A172 (cell line): ENCODE data around the gene CD86. TPM values are rescaled to one million over a fixed set of nuclear protein-coding genes. Genes with fewer than 3 reads are reported as not detected.
"Not testable (repeated sequence)": the region's sequence is repeated elsewhere in the genome, so short reads cannot be mapped to it uniquely, and the experiment has no call there.

Experiments
- DNase-seq: peaks from one replicate; pipeline ENCODE4 v3.0.0-alpha.2; 2015; ENCODE audit warnings: low spot score
- total RNA-seq: library from RNA; depleted of rRNA; stranded (reverse); fragments of >200 nt; shearing (Covaris generic); gene quantifications from 2 replicates; pipeline ENCODE4 v1.2.3, GENCODE V29; 2014; rRNA removed

Gene CD86
- total RNA-seq, 1 experiment from 2014 or later = not detected

DNA sequence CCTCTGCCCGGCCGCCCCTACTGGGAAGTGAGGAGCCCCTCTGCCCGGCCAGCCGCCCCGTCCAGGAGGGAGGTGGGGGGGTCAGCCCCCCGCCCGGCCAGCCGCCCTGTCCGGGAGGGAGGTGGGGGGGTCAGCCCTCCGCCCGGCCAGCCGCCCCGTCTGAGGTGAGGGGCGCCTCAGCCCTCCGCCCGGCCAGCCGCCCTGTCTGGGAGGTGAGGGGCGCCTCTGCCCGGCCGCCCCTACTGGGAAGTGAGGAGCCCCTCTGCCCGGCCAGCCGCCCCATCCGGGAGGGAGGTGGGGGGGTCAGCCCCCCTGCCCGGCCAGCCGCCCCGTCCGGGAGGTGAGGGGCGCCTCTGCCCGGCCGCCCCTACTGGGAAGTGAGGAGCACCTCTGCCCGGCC, 109.8 kb downstream of the CD86 start:
- not testable (repeated sequence) for DNase-seq

DNA sequence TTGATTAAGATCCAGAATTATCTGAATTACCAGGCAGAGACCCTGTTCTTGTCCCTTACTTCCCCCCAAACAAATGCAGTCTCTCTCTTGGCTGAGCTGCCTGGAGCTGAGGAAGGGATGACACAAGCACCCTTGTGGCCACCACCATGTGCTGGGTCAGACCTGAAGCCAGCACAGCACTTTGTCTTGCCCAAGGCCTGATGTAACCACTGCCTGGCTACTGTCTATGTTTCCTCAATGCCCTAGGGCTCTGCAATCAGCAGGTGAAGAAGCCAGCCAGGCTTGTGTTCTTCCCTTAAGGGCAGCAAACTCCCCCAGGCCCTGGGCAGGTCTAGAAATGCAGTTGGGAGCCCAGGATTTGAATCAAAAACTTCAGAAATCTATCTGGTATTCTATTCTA, 112.5 kb downstream of the CD86 start:
- no peak for DNase-seq

DNA sequence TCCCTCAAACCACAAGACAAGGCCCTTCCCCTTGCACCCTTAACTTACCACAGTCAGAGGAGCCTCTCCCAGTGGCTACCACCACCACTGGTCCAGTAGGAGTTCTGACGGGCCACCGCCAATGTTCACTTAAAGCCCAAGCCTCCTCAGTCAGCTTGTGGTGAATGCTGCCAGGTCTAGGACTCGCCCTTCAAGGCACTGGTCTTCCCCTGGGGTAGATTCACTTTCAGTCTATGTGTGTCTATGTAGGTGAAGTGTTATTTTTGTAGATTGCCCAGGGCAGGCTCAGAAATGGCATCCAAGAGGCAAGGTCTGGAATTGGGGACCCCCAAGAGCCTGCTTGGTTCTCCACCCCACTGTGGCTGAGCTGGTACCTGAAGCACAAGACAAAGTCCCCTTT, 112.9 kb downstream of the CD86 start:
- no peak for DNase-seq

DNA sequence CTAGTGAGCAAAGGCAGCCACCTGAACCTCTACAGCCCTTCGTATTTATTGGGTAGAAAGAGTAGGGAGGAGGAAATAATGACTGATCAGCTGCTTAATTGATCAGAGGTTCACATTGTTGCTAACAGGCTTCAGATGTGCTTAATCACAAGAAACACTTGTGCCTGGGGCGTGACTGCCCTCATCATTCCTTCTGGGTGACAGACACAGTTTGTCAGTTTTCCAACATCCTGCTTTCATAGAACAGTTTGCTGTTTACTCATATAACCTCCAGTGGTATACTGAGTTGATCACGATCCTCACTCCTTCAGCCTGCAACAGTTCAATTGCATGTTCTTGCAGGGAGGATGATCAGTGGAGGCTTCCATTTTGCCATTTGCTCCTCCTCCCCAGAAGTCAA, 114.7 kb downstream of the CD86 start:
- DNase-seq = no peak

Other genes starting within 250 kb of the CD86 start
- 27.8 and 35.6 TPM in 2 replicates for gene IQCB1, start 220.3 kb upstream of the CD86 start, total RNA-seq
- 4.5 and 4.7 TPM in 2 replicates for gene EAF2, start 220.2 kb upstream of the CD86 start, total RNA-seq
- not detected in 2 replicates for gene SLC15A2, start 161.0 kb upstream of the CD86 start, total RNA-seq
- not detected in 2 replicates for gene ILDR1, start 33.1 kb upstream of the CD86 start, total RNA-seq
- not detected in 2 replicates for gene CASR, start 128.3 kb downstream of the CD86 start, total RNA-seq